Measurements from ENCODE around the gene ETV6. TPM values are rescaled to one million over a fixed set of nuclear protein-coding genes. Genes with fewer than 3 reads are reported as not detected.

The ETV6 gene
- total RNA-seq, 1 donor from 2014 or later: 16.9 TPM

DNA sequence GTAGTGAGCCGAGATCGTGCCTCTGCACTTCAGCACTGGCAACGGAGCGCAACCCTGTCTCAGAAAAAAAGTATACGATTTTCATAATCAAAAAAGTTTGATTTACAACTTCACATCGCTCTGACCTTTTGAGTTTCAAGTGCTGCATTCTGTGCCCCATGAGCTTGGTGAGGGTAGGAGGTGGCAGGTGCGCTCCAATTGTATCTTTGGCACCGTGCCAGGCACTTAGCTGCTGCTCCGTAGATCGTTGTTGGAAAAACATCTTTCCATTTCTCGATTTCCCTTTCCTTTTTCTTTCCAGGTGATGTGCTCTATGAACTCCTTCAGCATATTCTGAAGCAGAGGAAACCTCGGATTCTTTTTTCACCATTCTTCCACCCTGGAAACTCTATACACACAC lies 203.7 kb downstream of the ETV6 start:
- no peaks in the 10 kb centered on the region for H3K27me3 ChIP-seq (ENCODE audit: low read depth)
- H3K27ac ChIP-seq (replicated peaks): no peak overlapping the region
- peaks cover 12% of the 10 kb centered on the region for H3K36me3 ChIP-seq
- H3K9me3 ChIP-seq (replicated peaks): no peaks in the 10 kb centered on the region
- H3K4me3 ChIP-seq: no peak overlapping the region
- no peak for DNase-seq
- intact Hi-C loops (cut with micrococcal nuclease): no loop called here
- H3K4me1 ChIP-seq: peaks cover 21% of the 10 kb centered on the region
- TF ChIP-seq, protein P1, sequence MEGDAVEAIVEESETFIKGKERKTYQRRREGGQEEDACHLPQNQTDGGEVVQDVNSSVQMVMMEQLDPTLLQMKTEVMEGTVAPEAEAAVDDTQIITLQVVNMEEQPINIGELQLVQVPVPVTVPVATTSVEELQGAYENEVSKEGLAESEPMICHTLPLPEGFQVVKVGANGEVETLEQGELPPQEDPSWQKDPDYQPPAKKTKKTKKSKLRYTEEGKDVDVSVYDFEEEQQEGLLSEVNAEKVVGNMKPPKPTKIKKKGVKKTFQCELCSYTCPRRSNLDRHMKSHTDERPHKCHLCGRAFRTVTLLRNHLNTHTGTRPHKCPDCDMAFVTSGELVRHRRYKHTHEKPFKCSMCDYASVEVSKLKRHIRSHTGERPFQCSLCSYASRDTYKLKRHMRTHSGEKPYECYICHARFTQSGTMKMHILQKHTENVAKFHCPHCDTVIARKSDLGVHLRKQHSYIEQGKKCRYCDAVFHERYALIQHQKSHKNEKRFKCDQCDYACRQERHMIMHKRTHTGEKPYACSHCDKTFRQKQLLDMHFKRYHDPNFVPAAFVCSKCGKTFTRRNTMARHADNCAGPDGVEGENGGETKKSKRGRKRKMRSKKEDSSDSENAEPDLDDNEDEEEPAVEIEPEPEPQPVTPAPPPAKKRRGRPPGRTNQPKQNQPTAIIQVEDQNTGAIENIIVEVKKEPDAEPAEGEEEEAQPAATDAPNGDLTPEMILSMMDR (IDR thresholded peaks at IDR 0.05; ENCODE audit: borderline replicate concordance): no peak

- no peak for DNase-seq
- TF ChIP-seq, protein P1 (IDR thresholded peaks at IDR 0.05; ENCODE audit: borderline replicate concordance): no peak
- Histone ChIP-seq H3K4me1 (peaks cover 21% of the 10 kb centered on the region), H3K36me3 (peaks cover 12% of the 10 kb centered on the region), H3K4me3 (no peak overlapping the region), H3K27me3 (ENCODE audit: low read depth) (no peaks in the 10 kb centered on the region), H3K27ac (replicated peaks) (no peak overlapping the region), H3K9me3 (replicated peaks) (no peaks in the 10 kb centered on the region)
- intact Hi-C loops (cut with micrococcal nuclease): no loop called here
These were observed 204.6 kb downstream of the ETV6 start for GRCh38 chr12:11854011-11854499.

DNA sequence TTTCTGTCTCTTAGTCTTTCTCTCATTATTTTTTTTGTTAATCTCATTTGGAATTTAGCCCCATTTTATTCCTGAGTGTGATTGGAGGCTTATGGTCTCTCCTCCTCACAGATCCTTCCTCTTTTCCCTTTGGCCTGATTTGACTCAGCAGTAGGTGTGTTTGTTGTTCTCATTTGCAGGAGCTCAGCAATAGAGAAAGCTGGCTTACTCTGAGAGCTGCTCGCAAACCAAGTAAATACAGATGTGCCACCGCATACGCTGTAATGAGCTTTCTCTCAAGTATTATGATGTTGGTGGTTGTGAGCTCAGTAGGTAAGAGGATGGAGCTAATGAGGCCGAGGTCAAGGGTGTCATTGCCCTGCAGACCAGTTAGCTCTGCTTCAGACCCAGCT lies 206.5 kb downstream of the ETV6 start:
- no peak for DNase-seq
- Histone ChIP-seq H3K4me1 (peaks cover 40% of the 10 kb centered on the region), H3K4me3 (no peak overlapping the region), H3K9me3 (replicated peaks) (no peaks in the 10 kb centered on the region), H3K27me3 (ENCODE audit: low read depth) (no peaks in the 10 kb centered on the region), H3K27ac (replicated peaks) (peak overlapping the region; percentile 28), H3K36me3 (peaks cover 12% of the 10 kb centered on the region)
- intact Hi-C loops (cut with micrococcal nuclease): no loop called here
- TF ChIP-seq, protein P1 (IDR thresholded peaks at IDR 0.05; ENCODE audit: borderline replicate concordance): no peak

GRCh38 chr12:11856971-11857370 lies 207.5 kb downstream of the ETV6 start:
- Histone ChIP-seq H3K27me3 (ENCODE audit: low read depth) (no peaks in the 10 kb centered on the region), H3K27ac (replicated peaks) (no peak overlapping the region), H3K4me1 (peaks cover 50% of the 10 kb centered on the region), H3K4me3 (no peak overlapping the region), H3K36me3 (peaks cover 12% of the 10 kb centered on the region), H3K9me3 (replicated peaks) (no peaks in the 10 kb centered on the region)
- TF ChIP-seq, protein P1 (IDR thresholded peaks at IDR 0.05; ENCODE audit: borderline replicate concordance): no peak
- DNase-seq: no peak
- intact Hi-C loops (cut with micrococcal nuclease): no loop called here

DNA sequence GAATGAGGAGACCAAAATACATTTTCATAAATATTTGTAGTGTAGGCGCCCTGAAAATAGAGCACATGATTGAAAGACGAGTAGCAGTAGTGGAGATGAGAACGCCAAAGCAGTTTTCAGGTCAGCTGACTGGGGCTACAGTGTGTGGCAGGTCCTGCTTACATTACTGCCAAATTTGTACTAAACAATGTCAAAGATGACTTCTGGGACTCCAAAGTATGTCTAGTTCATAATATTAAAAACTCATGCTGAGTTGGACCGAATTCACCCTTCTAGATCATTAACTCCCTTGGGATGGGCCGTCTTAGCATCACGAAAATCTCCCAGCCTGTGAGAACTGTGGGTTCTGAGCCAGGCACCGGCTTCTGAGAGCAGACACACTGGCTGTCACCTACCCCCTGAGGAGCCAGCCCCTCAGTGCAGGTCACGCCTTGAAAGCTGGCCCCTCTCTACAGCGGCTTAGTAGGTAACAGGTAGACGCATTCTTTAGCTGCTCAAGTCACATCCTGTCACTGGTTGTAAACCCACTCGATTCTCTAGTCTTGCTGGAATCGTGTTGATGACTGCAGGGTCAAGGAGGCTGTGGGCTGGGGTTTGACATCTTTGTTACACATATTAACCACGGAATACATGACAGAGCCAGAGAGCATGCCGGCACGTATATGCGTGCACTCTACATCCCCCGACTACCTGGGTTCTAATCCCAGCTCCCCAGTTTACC lies 210.4 kb downstream of the ETV6 start:
- peak overlapping the region; percentile 83 for H3K27ac ChIP-seq (replicated peaks)
- no peak for DNase-seq
- no peaks in the 10 kb centered on the region for H3K27me3 ChIP-seq (ENCODE audit: low read depth)
- TF ChIP-seq, protein P1 (IDR thresholded peaks at IDR 0.05; ENCODE audit: borderline replicate concordance): no peak
- H3K36me3 ChIP-seq: no peaks in the 10 kb centered on the region
- H3K4me1 ChIP-seq: peaks cover 71% of the 10 kb centered on the region
- no peaks in the 10 kb centered on the region for H3K9me3 ChIP-seq (replicated peaks)
- H3K4me3 ChIP-seq: no peak overlapping the region
- intact Hi-C loops (cut with micrococcal nuclease): no loop called here

Measured in left ventricle myocardium inferior (tissue), 1 donor.